Panc1 (cell line): ENCODE measurements around the gene CPO.

Experiments used
- CTCF ChIP-seq: fragments of 450-650 bp; IDR thresholded peaks from 2 replicates; pipeline ENCODE4 v1.5.1; 2017; ENCODE audit warnings: mild to moderate bottlenecking
- POLR2AphosphoS5 ChIP-seq: IDR thresholded peaks from 2 replicates; pipeline ENCODE4 v1.6.1; 2012; ENCODE audit warnings: mild to moderate bottlenecking, low read depth, low read length, moderate library complexity
- REST ChIP-seq, 2 experiments: IDR thresholded peaks; 2 replicates each; pipeline ENCODE4 v1.6.1; 2011 to 2012; ENCODE audit warnings: low read depth in 2 of 2, control low read depth in 1 of 2, low read length in 1 of 2, mild to moderate bottlenecking in 1 of 2, moderate library complexity in 1 of 2; ENCODE audit not compliant: insufficient read depth in 1 of 2
- SIN3A ChIP-seq: IDR thresholded peaks from 2 replicates; pipeline ENCODE4 v1.6.1; 2012; ENCODE audit warnings: low read depth, mild to moderate bottlenecking, low read length, moderate library complexity, borderline replicate concordance; ENCODE audit not compliant: insufficient read depth

GRCh38 chr2:207008105-207008990 lies 69.0 kb downstream of the CPO start:
- peak; percentile 21; the same call in 1 of the 2 replicates for TF ChIP-seq CTCF
- TF ChIP-seq POLR2AphosphoS5 = no peak
- no peak for TF ChIP-seq REST (IDR thresholded peaks at IDR 0.05; ENCODE audit: insufficient read depth in 1 of 2, low read depth in 2 of 2, low read length in 1 of 2)
- no peak for TF ChIP-seq SIN3A
